Endodermal cell (in vitro differentiated cells): Measurements from ENCODE around the gene RASGEF1B. TPM values are rescaled to one million over a fixed set of nuclear protein-coding genes. Genes with fewer than 3 reads are reported as not detected.

ENCODE experiments used
- DNase-seq: peaks from one replicate; pipeline ENCODE4 v3.0.0-alpha.2; 2017
- H3K27ac ChIP-seq: 2 replicates; pipeline ENCODE4 v1.5.1; 2013; ENCODE audit warnings: mild to moderate bottlenecking, low read depth, low read length, moderate library complexity
- H3K27me3 ChIP-seq: 2 replicates; pipeline ENCODE4 v1.6.1; 2013; ENCODE audit warnings: mild to moderate bottlenecking, low read length, moderate library complexity; ENCODE audit not compliant: insufficient read depth, control insufficient read depth, poor library complexity, severe bottlenecking
- H3K36me3 ChIP-seq: 2 replicates; pipeline ENCODE4 v1.7.0; 2013; ENCODE audit warnings: mild to moderate bottlenecking, low read length, moderate library complexity; ENCODE audit not compliant: control insufficient read depth, insufficient read depth
- H3K4me1 ChIP-seq: one replicate; pipeline ENCODE4 v1.7.0; 2013; ENCODE audit warnings: low read length; ENCODE audit not compliant: control insufficient read depth, insufficient read depth
- H3K4me3 ChIP-seq: 2 replicates; pipeline ENCODE4 v1.5.1; 2013; ENCODE audit warnings: mild to moderate bottlenecking, low read length, moderate library complexity
- H3K9ac ChIP-seq: 2 replicates; pipeline ENCODE4 v1.6.1; 2013; ENCODE audit warnings: mild to moderate bottlenecking, low read length, moderate library complexity; ENCODE audit not compliant: poor library complexity, severe bottlenecking; ENCODE audit errors: extremely low read depth
- H3K9me3 ChIP-seq: 2 replicates; pipeline ENCODE4 v1.6.1; 2013; ENCODE audit warnings: mild to moderate bottlenecking, low read length, moderate library complexity; ENCODE audit not compliant: control insufficient read depth
- H3K27ac Mint-ChIP-seq: 2 replicates; pipeline ENCODE4 v1.8.0; 2020; ENCODE audit warnings: mixed read lengths
- H3K27me3 Mint-ChIP-seq: 2 replicates; pipeline ENCODE4 v1.8.0; 2021; ENCODE audit warnings: mild to moderate bottlenecking, mixed read lengths; ENCODE audit not compliant: insufficient read depth
- H3K36me3 Mint-ChIP-seq: 2 replicates; pipeline ENCODE4 v1.8.0; 2020; ENCODE audit warnings: low read depth, mixed read lengths
- H3K4me1 Mint-ChIP-seq: 2 replicates; pipeline ENCODE4 v1.8.0; 2020; ENCODE audit warnings: mixed read lengths
- H3K4me3 Mint-ChIP-seq: 2 replicates; pipeline ENCODE4 v1.8.0; 2020; ENCODE audit warnings: mild to moderate bottlenecking, moderate library complexity, mixed read lengths
- H3K9me3 Mint-ChIP-seq: 2 replicates; pipeline ENCODE4 v1.8.0; 2020; ENCODE audit warnings: mild to moderate bottlenecking, mixed read lengths
- WGBS, 2 experiments: methylation state at CpG; one replicate each; pipeline versions ENCODE4 v1.1.5 to v1.1.7; 2013; ENCODE audit warnings: missing lambda C conversion rate in 2 of 2, mixed read lengths in 1 of 2; ENCODE audit not compliant: insufficient coverage in 1 of 2, insufficient read length in 1 of 2; 5-methylcytosine and 5-hydroxymethylcytosine counted together
- total RNA-seq, 2 donors: library from RNA; stranded (reverse); fragmentation: NEBNext Ultra II Directional in 1 of 2; extraction: Animal tissue kit (Norgen Biotek cat#: 25700) in 1 of 2; gene quantifications; 2 replicates in 1 of 2; 3 replicates in 1 of 2; pipeline ENCODE4 v1.2.1, GENCODE V29; 2021
- TF ChIP-seq, protein P1 (sequence below): fragments of 200-600 bp; sonication (generic); conservative IDR thresholded peaks from 2 replicates; pipeline ENCODE4 v1.5.0; 2021; ENCODE audit warnings: antibody characterized with exemption, mild to moderate bottlenecking

Gene RASGEF1B
- total RNA-seq, 2 donors from 2014 or later, result 15.3 to 26.7 TPM

DNA sequence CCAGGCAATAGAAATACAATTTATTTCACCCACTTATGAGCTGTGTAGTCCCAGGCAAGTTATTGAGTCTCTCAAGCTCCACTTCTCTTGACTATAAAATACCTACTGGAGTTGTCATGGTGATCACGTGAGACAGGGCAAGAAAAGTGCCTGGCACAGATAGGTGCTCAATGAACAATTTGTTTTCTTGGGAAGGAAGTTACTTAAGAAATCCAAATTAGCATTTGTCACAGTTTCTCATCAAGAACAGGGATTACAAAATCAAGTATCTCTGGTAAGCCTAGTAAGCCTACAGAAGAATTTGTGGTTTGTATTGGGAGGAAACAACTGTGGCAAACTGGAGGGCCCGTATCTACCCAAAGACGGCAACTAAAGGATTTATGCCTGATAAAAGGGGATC, 37.5 kb upstream of the RASGEF1B start:
- H3K27me3 Mint-ChIP-seq, result no peaks in the 10 kb centered on the region
- H3K4me3 ChIP-seq, result no peak overlapping the region
- no peak overlapping the region for H3K27ac Mint-ChIP-seq
- no peak overlapping the region for H3K27ac ChIP-seq
- no peaks in the 10 kb centered on the region for H3K9me3 ChIP-seq
- 89 to 100% methylated on average over 2 to 3 of the region's 3 CpGs for WGBS, 2 experiments
- no peaks in the 10 kb centered on the region for H3K27me3 ChIP-seq
- H3K4me1 Mint-ChIP-seq, result peaks cover 21% of the 10 kb centered on the region
- H3K4me3 Mint-ChIP-seq, result no peak overlapping the region
- no peaks in the 10 kb centered on the region for H3K36me3 ChIP-seq
- H3K9ac ChIP-seq, result no peak overlapping the region
- DNase-seq, result no peak
- no peaks in the 10 kb centered on the region for H3K4me1 ChIP-seq
- no peaks in the 10 kb centered on the region for H3K9me3 Mint-ChIP-seq
- no peaks in the 10 kb centered on the region for H3K36me3 Mint-ChIP-seq
- TF ChIP-seq, protein P1, sequence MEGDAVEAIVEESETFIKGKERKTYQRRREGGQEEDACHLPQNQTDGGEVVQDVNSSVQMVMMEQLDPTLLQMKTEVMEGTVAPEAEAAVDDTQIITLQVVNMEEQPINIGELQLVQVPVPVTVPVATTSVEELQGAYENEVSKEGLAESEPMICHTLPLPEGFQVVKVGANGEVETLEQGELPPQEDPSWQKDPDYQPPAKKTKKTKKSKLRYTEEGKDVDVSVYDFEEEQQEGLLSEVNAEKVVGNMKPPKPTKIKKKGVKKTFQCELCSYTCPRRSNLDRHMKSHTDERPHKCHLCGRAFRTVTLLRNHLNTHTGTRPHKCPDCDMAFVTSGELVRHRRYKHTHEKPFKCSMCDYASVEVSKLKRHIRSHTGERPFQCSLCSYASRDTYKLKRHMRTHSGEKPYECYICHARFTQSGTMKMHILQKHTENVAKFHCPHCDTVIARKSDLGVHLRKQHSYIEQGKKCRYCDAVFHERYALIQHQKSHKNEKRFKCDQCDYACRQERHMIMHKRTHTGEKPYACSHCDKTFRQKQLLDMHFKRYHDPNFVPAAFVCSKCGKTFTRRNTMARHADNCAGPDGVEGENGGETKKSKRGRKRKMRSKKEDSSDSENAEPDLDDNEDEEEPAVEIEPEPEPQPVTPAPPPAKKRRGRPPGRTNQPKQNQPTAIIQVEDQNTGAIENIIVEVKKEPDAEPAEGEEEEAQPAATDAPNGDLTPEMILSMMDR, result no peak

DNA sequence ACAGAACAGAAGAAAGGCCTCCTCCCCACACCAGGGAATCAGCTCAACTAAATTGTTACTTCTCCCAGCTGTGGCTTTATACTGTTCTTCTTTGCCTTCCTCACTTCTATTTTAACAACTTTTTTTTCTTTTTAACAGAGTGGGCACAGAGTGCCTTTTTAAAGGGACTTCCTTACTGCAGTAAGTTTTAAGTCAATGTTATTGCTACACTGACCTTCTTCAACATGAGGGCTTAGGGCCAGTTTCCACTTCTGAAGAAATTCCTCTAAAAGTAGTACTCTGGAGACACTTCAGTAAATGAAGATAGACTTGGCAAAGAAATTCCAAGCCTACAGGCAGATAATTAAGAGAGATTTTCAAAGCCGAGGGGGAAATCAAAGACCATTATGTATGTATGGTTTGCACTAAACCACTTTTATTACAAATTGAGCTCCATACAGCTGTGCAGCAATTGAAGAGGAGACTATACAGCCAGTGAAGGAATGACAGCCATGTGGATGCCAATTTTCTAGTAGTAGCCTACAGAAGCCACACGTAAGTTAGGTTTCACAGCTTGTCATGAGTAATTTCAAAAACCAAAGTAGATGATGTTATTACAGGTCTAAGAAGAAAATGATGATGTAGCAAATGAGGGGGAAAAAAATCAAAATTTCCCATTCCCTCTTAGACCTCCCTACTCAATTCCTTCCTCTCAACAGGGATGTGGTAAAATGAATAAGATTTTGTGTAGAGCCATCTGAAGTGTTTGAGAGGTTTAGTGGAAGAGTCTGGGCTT, 36.9 kb upstream of the RASGEF1B start:
- Histone ChIP-seq H3K27ac (no peak overlapping the region), H3K4me1 (no peaks in the 10 kb centered on the region), H3K36me3 (no peaks in the 10 kb centered on the region), H3K4me3 (no peak overlapping the region), H3K9me3 (no peaks in the 10 kb centered on the region), H3K9ac (no peak overlapping the region), H3K27me3 (no peaks in the 10 kb centered on the region)
- TF ChIP-seq, protein P1, result no peak
- Mint-ChIP-seq H3K4me1 (peaks cover 25% of the 10 kb centered on the region), H3K9me3 (no peaks in the 10 kb centered on the region), H3K4me3 (no peak overlapping the region), H3K27ac (no peak overlapping the region), H3K27me3 (no peaks in the 10 kb centered on the region), H3K36me3 (no peaks in the 10 kb centered on the region)
- no peak for DNase-seq
- WGBS, 2 experiments, result 80 to 95% methylated on average over 1 to 2 of the region's 2 CpGs

DNA sequence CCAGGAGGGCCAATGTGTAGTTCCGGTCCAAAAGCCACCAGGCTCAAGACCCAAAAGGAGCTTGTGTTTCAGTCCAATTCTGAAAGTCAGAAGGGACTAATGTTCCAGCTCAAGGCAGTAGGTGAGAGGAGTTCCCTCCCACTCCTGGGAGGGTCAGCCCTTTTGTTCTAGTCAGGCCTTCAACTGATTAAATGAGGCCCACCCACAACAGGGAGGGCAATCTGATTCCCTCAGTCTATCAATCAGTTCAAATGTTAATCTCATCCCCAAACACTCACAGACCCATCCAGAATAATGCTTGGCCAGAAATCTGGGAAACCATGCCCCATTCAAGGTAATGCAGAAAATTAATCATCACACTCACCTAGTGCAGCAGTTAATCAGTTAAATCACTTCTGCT, 35.8 kb upstream of the RASGEF1B start:
- no peaks in the 10 kb centered on the region for H3K9me3 Mint-ChIP-seq
- H3K4me3 Mint-ChIP-seq, result no peak overlapping the region
- TF ChIP-seq, protein P1, result no peak
- Histone ChIP-seq H3K9ac (no peak overlapping the region), H3K27me3 (no peaks in the 10 kb centered on the region), H3K9me3 (no peaks in the 10 kb centered on the region), H3K36me3 (no peaks in the 10 kb centered on the region), H3K27ac (no peak overlapping the region), H3K4me1 (peaks cover 6% of the 10 kb centered on the region), H3K4me3 (no peak overlapping the region)
- H3K27me3 Mint-ChIP-seq, result no peaks in the 10 kb centered on the region
- no peak for DNase-seq
- 50 to 58% methylated on average over 1 of the region's 1 CpG for WGBS, 2 experiments
- no peaks in the 10 kb centered on the region for H3K36me3 Mint-ChIP-seq
- H3K27ac Mint-ChIP-seq, result no peak overlapping the region
- H3K4me1 Mint-ChIP-seq, result peaks cover 20% of the 10 kb centered on the region
